Measurements from ENCODE around the gene UNC119. TPM values are rescaled to one million over a fixed set of nuclear protein-coding genes. Genes with fewer than 3 reads are reported as not detected.
"Not testable (repeated sequence)": the region's sequence is repeated elsewhere in the genome, so short reads cannot be mapped to it uniquely, and the experiment has no call there.

The UNC119 gene
- total RNA-seq, 2 experiments from 2014 or later = 14.2 to 14.9 TPM

DNA sequence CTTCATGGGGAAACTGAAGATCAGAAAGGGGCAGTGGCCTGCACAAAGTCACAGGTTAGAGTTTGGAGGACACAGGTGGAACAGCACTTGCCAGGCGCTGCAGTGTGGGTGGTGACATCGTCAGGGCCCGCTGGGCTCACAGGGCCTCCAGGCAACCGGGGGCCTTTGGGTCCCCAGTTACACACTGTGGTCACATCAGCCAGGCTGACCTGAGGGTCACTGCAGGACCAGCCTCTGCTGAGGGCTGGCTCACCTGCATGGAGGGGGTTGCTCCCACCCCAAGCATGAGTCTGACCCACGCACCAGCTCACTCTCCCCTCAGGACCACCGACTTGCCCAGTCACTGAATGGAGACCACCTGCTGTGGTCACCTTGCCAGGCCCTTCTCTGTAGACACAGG lies 29.2 kb downstream of the UNC119 start:
- Histone ChIP-seq H4K20me1 (ENCODE audit: insufficient read depth, low read length) (no peaks in the 10 kb centered on the region; the same call in 1 of the 2 replicates), H3K4me3 (ENCODE audit: low read depth, low read length, poor library complexity, severe bottlenecking) (no peak overlapping the region), H3K4me1 (ENCODE audit: insufficient read depth, low read length, poor library complexity, severe bottlenecking) (no peaks in the 10 kb centered on the region), H3K9me3 (ENCODE audit: low read length) (no peaks in the 10 kb centered on the region), H3K27ac (ENCODE audit: low read depth, low read length, poor library complexity, severe bottlenecking) (no peak overlapping the region), H3K36me3 (ENCODE audit: insufficient read depth, low read length) (no peaks in the 10 kb centered on the region), H3K4me2 (ENCODE audit: low read length) (no peak overlapping the region), H2AFZ (ENCODE audit: low read length) (no peak overlapping the region), H3K9me2 (ENCODE audit: insufficient read depth, low read length) (no peaks in the 10 kb centered on the region), H3K79me2 (ENCODE audit: insufficient read depth, low read depth, low read length) (no peaks in the 10 kb centered on the region)
- ChIA-PET POLR2A (no interaction called here), CTCF (ENCODE audit: unreplicated experiment) (no interaction called here)
- BruUV-seq (replicated peaks) = no TSS peak
- intact Hi-C loops (cut with micrococcal nuclease; ENCODE audit: unreplicated experiment) = no loop called here
- DNase-seq (ENCODE audit: low spot score) = no peak
- no peak for TF ChIP-seq EZH2phosphoT487 (IDR thresholded peaks at IDR 0.05; ENCODE audit: borderline replicate concordance, low read depth, low read length)
- TF ChIP-seq, protein P1, sequence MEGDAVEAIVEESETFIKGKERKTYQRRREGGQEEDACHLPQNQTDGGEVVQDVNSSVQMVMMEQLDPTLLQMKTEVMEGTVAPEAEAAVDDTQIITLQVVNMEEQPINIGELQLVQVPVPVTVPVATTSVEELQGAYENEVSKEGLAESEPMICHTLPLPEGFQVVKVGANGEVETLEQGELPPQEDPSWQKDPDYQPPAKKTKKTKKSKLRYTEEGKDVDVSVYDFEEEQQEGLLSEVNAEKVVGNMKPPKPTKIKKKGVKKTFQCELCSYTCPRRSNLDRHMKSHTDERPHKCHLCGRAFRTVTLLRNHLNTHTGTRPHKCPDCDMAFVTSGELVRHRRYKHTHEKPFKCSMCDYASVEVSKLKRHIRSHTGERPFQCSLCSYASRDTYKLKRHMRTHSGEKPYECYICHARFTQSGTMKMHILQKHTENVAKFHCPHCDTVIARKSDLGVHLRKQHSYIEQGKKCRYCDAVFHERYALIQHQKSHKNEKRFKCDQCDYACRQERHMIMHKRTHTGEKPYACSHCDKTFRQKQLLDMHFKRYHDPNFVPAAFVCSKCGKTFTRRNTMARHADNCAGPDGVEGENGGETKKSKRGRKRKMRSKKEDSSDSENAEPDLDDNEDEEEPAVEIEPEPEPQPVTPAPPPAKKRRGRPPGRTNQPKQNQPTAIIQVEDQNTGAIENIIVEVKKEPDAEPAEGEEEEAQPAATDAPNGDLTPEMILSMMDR (conservative IDR thresholded peaks at IDR 0.05; ENCODE audit: low read length) = no peak

DNA sequence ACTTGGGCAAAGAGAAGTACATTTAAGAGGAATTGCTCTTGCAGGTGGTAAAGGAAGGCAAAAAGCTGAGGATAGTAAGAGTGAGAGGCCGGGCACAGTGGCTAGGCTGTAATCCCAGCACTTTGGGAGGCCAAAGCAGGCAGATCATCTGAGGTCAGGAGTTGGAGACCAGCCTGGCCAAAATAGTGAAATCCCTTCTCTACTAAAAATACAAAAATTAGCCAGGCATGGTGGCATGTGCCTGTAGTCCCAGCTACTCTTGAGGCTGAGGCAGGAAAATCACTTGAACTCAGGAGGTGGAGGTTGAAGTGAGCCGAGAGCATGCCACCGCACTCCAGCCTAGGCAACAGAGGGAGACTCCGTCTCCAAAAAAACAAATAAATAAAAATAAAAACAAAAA lies 30.1 kb downstream of the UNC119 start:
- CTCF ChIA-PET (ENCODE audit: unreplicated experiment); H3K27ac ChIP-seq (ENCODE audit: low read depth, low read length, poor library complexity, severe bottlenecking); H4K20me1 ChIP-seq (ENCODE audit: insufficient read depth, low read length); H3K9me2 ChIP-seq (ENCODE audit: insufficient read depth, low read length); BruUV-seq (replicated peaks); H3K4me1 ChIP-seq (ENCODE audit: insufficient read depth, low read length, poor library complexity, severe bottlenecking); H3K79me2 ChIP-seq (ENCODE audit: insufficient read depth, low read depth, low read length); H3K9me3 ChIP-seq (ENCODE audit: low read length); H3K36me3 ChIP-seq (ENCODE audit: insufficient read depth, low read length); H3K4me2 ChIP-seq (ENCODE audit: low read length); H3K4me3 ChIP-seq (ENCODE audit: low read depth, low read length, poor library complexity, severe bottlenecking); POLR2A ChIA-PET; H2AFZ ChIP-seq (ENCODE audit: low read length); intact Hi-C loops (cut with micrococcal nuclease; ENCODE audit: unreplicated experiment); DNase-seq (ENCODE audit: low spot score): not testable (repeated sequence)

DNA sequence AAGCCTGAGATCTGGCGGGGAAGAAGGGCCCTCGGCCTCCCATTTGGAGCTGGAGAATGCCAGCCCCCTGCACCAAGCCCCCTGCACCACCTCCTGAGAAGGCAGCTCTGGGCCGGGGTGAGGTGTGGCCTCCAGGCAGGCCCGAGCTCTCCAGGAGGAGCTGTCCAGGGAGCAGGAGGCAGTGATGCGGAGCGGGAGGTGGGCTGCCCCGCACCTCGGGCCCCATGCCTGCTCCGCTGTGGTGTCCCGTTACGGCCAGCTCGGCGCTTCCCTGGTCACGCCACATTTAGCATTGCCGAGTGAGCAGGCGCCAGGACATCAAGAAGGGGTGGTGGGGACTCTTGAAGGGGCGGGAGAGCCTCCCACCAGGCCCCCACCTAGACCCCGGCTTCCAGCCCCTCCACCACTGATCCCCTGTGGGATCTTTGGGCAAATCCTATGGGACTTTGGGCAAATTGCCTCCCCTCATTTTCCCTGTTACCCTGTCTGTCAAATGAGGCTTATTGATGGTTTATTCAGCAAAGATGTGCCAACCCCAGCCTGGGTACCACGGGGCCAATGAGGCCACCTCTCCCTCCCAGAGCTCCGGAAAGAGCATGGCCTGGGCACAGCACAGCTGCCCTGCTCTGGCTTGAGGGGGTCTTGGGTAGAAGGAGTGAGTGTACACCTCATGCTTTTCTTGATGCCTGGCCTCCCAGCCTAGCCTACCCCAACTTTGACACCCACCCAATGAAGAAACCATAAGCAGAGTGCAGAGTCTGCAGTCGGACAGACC lies 30.9 kb downstream of the UNC119 start:
- no peak for TF ChIP-seq EZH2phosphoT487 (IDR thresholded peaks at IDR 0.05; ENCODE audit: borderline replicate concordance, low read depth, low read length)
- TF ChIP-seq, protein P1 (conservative IDR thresholded peaks at IDR 0.05; ENCODE audit: low read length) = no peak
- H3K9me3 ChIP-seq (ENCODE audit: low read length) = no peaks in the 10 kb centered on the region
- POLR2A ChIA-PET = interaction anchor here (0.6 kb wide), 2 partner anchors 18 to 479 kb away, joined by 3 read pairs; partner anchors contain the start of gene NLK
- H3K4me2 ChIP-seq (ENCODE audit: low read length) = no peak overlapping the region
- no TSS peak for BruUV-seq (replicated peaks)
- H3K4me3 ChIP-seq (ENCODE audit: low read depth, low read length, poor library complexity, severe bottlenecking) = no peak overlapping the region
- H3K79me2 ChIP-seq (ENCODE audit: insufficient read depth, low read depth, low read length) = no peaks in the 10 kb centered on the region
- H3K9me2 ChIP-seq (ENCODE audit: insufficient read depth, low read length) = no peaks in the 10 kb centered on the region
- H3K36me3 ChIP-seq (ENCODE audit: insufficient read depth, low read length) = no peaks in the 10 kb centered on the region
- intact Hi-C loops (cut with micrococcal nuclease; ENCODE audit: unreplicated experiment) = no loop called here
- no peak overlapping the region for H3K27ac ChIP-seq (ENCODE audit: low read depth, low read length, poor library complexity, severe bottlenecking)
- no peak for DNase-seq (ENCODE audit: low spot score)
- CTCF ChIA-PET (ENCODE audit: unreplicated experiment) = no interaction called here
- H4K20me1 ChIP-seq (ENCODE audit: insufficient read depth, low read length) = no peaks in the 10 kb centered on the region; the same call in 1 of the 2 replicates
- H3K4me1 ChIP-seq (ENCODE audit: insufficient read depth, low read length, poor library complexity, severe bottlenecking) = no peaks in the 10 kb centered on the region
- no peak overlapping the region for H2AFZ ChIP-seq (ENCODE audit: low read length)

Data from OCI-LY7 (cell line).